ENCODE results near the gene DLEC1. TPM values are rescaled to one million over a fixed set of nuclear protein-coding genes. Genes with fewer than 3 reads are reported as not detected.
"Not testable (repeated sequence)": the region's sequence is repeated elsewhere in the genome, so short reads cannot be mapped to it uniquely, and the experiment has no call there.

The DLEC1 gene
- polyA plus RNA-seq, 6 donors from 2014 or later, result 0.09 to 0.50 (median 0.30) TPM; not detected in 2

DNA sequence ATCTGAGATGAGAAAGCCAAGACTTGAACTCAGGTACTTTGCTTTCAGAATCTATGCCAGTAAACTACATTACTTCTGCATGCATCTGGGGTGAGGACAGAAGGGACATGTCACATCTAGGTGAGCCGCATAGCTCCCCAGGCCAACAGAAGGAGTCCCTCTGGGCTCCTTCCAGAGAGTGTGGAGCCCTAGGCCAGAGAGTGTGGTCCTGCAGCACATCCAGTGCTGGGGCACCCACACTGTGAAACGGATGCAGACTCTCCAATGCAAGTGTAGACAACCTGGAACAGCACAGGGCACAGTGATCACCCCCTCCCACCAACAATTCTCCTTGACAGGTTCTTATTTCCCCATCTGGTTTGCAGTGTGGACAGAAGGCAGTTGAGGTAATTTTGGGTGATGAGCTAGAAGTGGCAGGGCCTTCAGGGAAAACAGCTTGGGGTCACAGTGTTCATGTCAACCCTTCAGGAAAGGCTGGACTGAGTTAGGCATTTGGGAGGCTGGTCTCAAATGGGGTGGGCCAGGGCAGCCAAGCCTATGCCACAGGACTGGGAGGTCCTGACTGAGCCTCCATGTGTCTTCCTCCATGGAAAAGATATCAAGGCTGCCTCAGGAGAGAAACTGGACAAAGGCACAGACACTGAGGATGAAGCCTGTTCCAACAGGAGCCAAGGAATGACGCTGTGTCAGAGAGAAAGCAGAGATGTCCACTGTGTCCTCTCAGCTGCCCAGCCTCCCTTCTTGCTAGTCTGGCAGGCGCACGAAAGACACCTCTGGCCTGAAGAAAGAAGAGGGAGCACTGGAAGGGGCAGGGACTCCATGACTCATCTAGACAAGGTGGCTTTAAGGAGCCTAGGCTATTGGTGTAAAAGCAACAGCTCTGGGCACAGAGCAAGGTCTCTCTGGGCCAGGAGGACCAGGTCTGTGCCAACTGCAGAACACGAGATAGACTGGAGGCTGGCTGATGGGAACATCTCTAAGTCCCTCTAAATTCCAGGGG lies 11.2 kb upstream of the DLEC1 start:
- Mint-ChIP-seq H3K9me3 (peaks cover 0 to 2% (median 0%) of the 10 kb centered on the region in 7 donors), H3K27ac (no peak overlapping the region), H3K27me3 (peaks cover 17 to 40% (median 33%) of the 10 kb centered on the region in 3 donors), H3K4me1 (peaks cover 19 to 34% (median 31%) of the 10 kb centered on the region in 3 donors), H3K4me3 (peak overlapping the region in 7 of 8 donors; percentile 67 to 84 (median 76)), H3K36me3 (peaks cover 0 to 8% of the 10 kb centered on the region in 2 donors)
- ATAC-seq (ENCODE audit: low read depth in 2 of 2), result no peak
- no peak for DNase-seq

DNA sequence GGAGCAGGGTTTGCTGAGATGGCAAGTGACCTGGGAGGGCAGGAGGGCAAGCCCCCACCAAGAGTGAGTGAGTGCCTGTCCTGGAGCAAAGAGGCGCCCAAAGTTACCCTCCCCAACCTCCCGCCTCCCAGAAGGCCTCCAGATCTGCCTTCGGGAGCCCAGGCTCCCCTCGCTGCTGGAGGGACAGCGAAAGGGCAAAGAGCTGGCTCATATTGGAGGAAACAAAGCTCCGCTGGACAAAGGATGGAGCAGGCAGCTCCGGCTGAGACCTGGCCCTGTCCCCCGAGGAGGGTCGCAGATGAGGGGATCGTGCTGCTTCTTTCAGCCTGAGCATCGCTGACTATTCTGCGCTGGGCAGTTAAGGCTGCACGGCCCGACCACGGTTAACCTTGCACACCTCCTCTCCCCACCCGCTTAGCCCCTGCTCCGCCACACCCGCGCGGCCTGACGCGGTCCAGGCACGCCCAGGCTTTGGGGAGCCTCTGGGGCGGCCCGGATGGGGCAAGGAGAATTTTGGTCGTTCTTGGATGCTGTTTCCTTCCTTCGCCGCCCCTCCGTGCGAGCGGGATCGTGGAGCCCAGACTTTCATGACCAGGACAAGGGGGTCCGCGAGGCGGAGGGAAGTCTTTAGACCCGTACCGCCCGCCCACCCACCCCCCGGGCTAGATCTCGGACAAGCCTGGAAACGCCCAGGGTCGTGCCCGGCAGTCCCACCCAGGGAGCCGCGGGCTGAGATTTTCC lies 10.2 kb upstream of the DLEC1 start:
- peaks cover 0 to 19% of the 10 kb centered on the region in 2 donors for H3K36me3 Mint-ChIP-seq
- H3K27ac Mint-ChIP-seq, result no peak overlapping the region
- ATAC-seq (ENCODE audit: low read depth in 2 of 2) (no peak), DNase-seq (no peak)
- peaks cover 15 to 30% (median 25%) of the 10 kb centered on the region in 3 donors for H3K4me1 Mint-ChIP-seq
- peaks cover 0 to 2% (median 0%) of the 10 kb centered on the region in 7 donors for H3K9me3 Mint-ChIP-seq
- H3K4me3 Mint-ChIP-seq, result peak overlapping the region; percentile 61 to 84 (median 76)
- H3K27me3 Mint-ChIP-seq, result peaks cover 25 to 50% (median 44%) of the 10 kb centered on the region in 3 donors

GRCh38 chr3:38029400-38030125 lies 9.4 kb upstream of the DLEC1 start, which contains the start of gene PLCD1:
Gene PLCD1 (minus strand): TSS chr3:38029642. CDS start chr3:38029539, 103 bp downstream.
- Mint-ChIP-seq H3K4me1 (peaks cover 13 to 25% (median 19%) of the 10 kb centered on the region in 3 donors), H3K27me3 (peaks cover 27 to 55% (median 49%) of the 10 kb centered on the region in 3 donors), H3K36me3 (peaks cover 0 to 19% of the 10 kb centered on the region in 2 donors), H3K9me3 (peaks cover 0 to 2% (median 0%) of the 10 kb centered on the region in 7 donors), H3K4me3 (peak within 1 kb of the TSS; percentile 67 to 84 (median 76)), H3K27ac (peak within 1 kb of the TSS in 1 of 6 donors; percentile 49)
- ATAC-seq (ENCODE audit: low read depth in 2 of 2) (no peak), DNase-seq (peak; percentile 24)

- peaks cover 0 to 19% of the 10 kb centered on the region in 2 donors for H3K36me3 Mint-ChIP-seq
- peak overlapping the region; percentile 10 to 77 (median 67) for H3K4me3 Mint-ChIP-seq
- ATAC-seq (ENCODE audit: low read depth in 2 of 2), result no peak
- DNase-seq, result no peak
- peaks cover 7 to 19% (median 12%) of the 10 kb centered on the region in 3 donors for H3K4me1 Mint-ChIP-seq
- peaks cover 31 to 58% (median 51%) of the 10 kb centered on the region in 3 donors for H3K27me3 Mint-ChIP-seq
- H3K9me3 Mint-ChIP-seq, result peaks cover 0 to 2% (median 0%) of the 10 kb centered on the region in 7 donors
- peak overlapping the region in 1 of 6 donors; percentile 49 for H3K27ac Mint-ChIP-seq
These were observed 8.6 kb upstream of the DLEC1 start for GRCh38 chr3:38030126-38031021.

GRCh38 chr3:38031022-38031994 lies 7.7 kb upstream of the DLEC1 start:
- Mint-ChIP-seq H3K27ac (peak overlapping the region in 1 of 6 donors; percentile 86), H3K4me3 (peak overlapping the region in 5 of 8 donors; percentile 28 to 77 (median 70))
- no peak for DNase-seq

GRCh38 chr3:38032328-38032865 lies 6.6 kb upstream of the DLEC1 start:
- Mint-ChIP-seq H3K36me3 (peaks cover 0 to 19% of the 10 kb centered on the region in 2 donors), H3K9me3 (peaks cover 0 to 2% (median 0%) of the 10 kb centered on the region in 7 donors), H3K4me3 (no peak overlapping the region), H3K4me1 (peaks cover 0 to 14% (median 8%) of the 10 kb centered on the region in 3 donors), H3K27ac (no peak overlapping the region), H3K27me3 (peaks cover 31 to 58% (median 51%) of the 10 kb centered on the region in 3 donors)
- ATAC-seq (ENCODE audit: low read depth in 2 of 2) (no peak), DNase-seq (no peak)

More at GRCh38 chr3:38031022-38031994, 7.7 kb upstream of the DLEC1 start:
- Mint-ChIP-seq H3K4me1 (peaks cover 0 to 14% (median 6%) of the 10 kb centered on the region in 3 donors), H3K9me3 (peaks cover 0 to 2% (median 0%) of the 10 kb centered on the region in 7 donors), H3K36me3 (peaks cover 0 to 19% of the 10 kb centered on the region in 2 donors), H3K27me3 (peaks cover 31 to 58% (median 51%) of the 10 kb centered on the region in 3 donors)
- no peak for ATAC-seq (ENCODE audit: low read depth in 2 of 2)

GRCh38 chr3:38033586-38033985 lies 5.4 kb upstream of the DLEC1 start:
- not testable (repeated sequence) for ATAC-seq (ENCODE audit: low read depth in 2 of 2); DNase-seq; H3K9me3 Mint-ChIP-seq; H3K27ac Mint-ChIP-seq
- Mint-ChIP-seq H3K36me3 (peaks cover 0 to 19% of the 10 kb centered on the region in 2 donors), H3K27me3 (peaks cover 26 to 53% (median 45%) of the 10 kb centered on the region in 3 donors), H3K4me3 (peak overlapping the region in 1 of 8 donors; percentile 39), H3K4me1 (peaks cover 9 to 19% (median 10%) of the 10 kb centered on the region in 3 donors)

- not testable (repeated sequence) for H3K9me3 Mint-ChIP-seq; DNase-seq; ATAC-seq (ENCODE audit: low read depth in 2 of 2); H3K4me3 Mint-ChIP-seq
- Mint-ChIP-seq H3K4me1 (peaks cover 15 to 23% (median 17%) of the 10 kb centered on the region in 3 donors), H3K36me3 (peaks cover 0 to 19% of the 10 kb centered on the region in 2 donors), H3K27me3 (peaks cover 26 to 49% (median 42%) of the 10 kb centered on the region in 3 donors), H3K27ac (peak overlapping the region in 2 of 6 donors; percentile 22 to 38)
These were observed 4.7 kb upstream of the DLEC1 start for GRCh38 chr3:38034335-38034734.

DNA sequence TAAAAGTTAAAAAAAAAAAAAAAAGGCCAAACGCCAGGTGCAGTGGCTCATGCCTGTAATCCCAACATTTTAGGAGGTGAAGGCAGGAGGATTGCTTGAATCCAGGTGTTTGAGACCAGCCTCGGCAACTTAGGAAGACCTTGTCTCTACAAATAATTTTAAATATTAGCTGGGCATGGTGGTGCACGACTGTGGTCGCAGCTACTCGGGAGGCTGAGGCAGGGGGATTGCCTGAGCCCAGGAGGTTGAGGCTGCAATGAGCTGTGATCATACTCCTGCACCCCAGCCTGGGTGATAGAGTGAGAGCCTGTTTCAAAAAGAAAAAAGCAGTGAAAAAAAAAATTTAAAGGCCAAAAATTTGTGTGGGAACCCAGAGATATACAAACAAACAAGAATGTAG lies 2.7 kb upstream of the DLEC1 start:
- H3K27me3 Mint-ChIP-seq, result peaks cover 20 to 33% (median 33%) of the 10 kb centered on the region in 3 donors
- peak overlapping the region in 2 of 6 donors; percentile 17 to 23 for H3K27ac Mint-ChIP-seq
- peaks cover 0 to 4% (median 0%) of the 10 kb centered on the region in 7 donors for H3K9me3 Mint-ChIP-seq
- H3K36me3 Mint-ChIP-seq, result peaks cover 0 to 12% of the 10 kb centered on the region in 2 donors
- DNase-seq (no peak), ATAC-seq (ENCODE audit: low read depth in 2 of 2) (no peak)
- H3K4me3 Mint-ChIP-seq, result peak overlapping the region in 1 of 8 donors; percentile 71
- H3K4me1 Mint-ChIP-seq, result peaks cover 26 to 27% (median 27%) of the 10 kb centered on the region in 3 donors

- no peak for ATAC-seq (ENCODE audit: low read depth in 2 of 2)
- Mint-ChIP-seq H3K27ac (peak overlapping the region in 3 of 6 donors; percentile 10 to 27 (median 17)), H3K9me3 (peaks cover 0 to 4% (median 0%) of the 10 kb centered on the region in 7 donors)
These were observed 2.1 kb upstream of the DLEC1 start for GRCh38 chr3:38036906-38037305.

More at GRCh38 chr3:38036906-38037305, 2.1 kb upstream of the DLEC1 start:
- H3K36me3 Mint-ChIP-seq, result peaks cover 0 to 11% of the 10 kb centered on the region in 2 donors
- peaks cover 26 to 27% (median 27%) of the 10 kb centered on the region in 3 donors for H3K4me1 Mint-ChIP-seq
- peaks cover 20 to 27% (median 26%) of the 10 kb centered on the region in 3 donors for H3K27me3 Mint-ChIP-seq
- DNase-seq, result no peak
- peak overlapping the region in 1 of 8 donors; percentile 71 for H3K4me3 Mint-ChIP-seq

Measured in naive B cell (primary cell).